HG03354 (cell line): ENCODE data around the gene SMIM20.
A peak's percentile ranks its signal among the peaks of the same experiment; 100 is the strongest.

Experiments used
- ATAC-seq: cut with Tn5 transposase; IDR thresholded peaks from one replicate; pipeline ENCODE4 v1.9.1; 2021; ENCODE audit warnings: mild to moderate bottlenecking; ENCODE audit not compliant: unreplicated experiment, poor library complexity, severe bottlenecking

The SMIM20 gene

GRCh38 chr4:25922812-25923369 is 8.9 kb downstream of the SMIM20 start:
- ATAC-seq, result no peak

- ATAC-seq, result no peak
These were observed 9.7 kb downstream of the SMIM20 start for GRCh38 chr4:25923745-25924144.

- peak; percentile 75 for ATAC-seq
These were observed 11.6 kb downstream of the SMIM20 start for GRCh38 chr4:25925486-25926201.

GRCh38 chr4:25926462-25926861 is 12.4 kb downstream of the SMIM20 start:
- ATAC-seq, result no peak

GRCh38 chr4:25927361-25928195 is 13.6 kb downstream of the SMIM20 start:
- no peak for ATAC-seq

GRCh38 chr4:25928379-25929297 is 14.6 kb downstream of the SMIM20 start:
- ATAC-seq, result no peak

- no peak for ATAC-seq
These were observed 15.3 kb downstream of the SMIM20 start for GRCh38 chr4:25929298-25929686.

- no peak for ATAC-seq
These were observed 16.8 kb downstream of the SMIM20 start for GRCh38 chr4:25930731-25931354.

GRCh38 chr4:25936696-25937095 is 22.7 kb downstream of the SMIM20 start:
- no peak for ATAC-seq

- no peak for ATAC-seq
These were observed 23.8 kb downstream of the SMIM20 start for GRCh38 chr4:25937801-25938200.

GRCh38 chr4:25938366-25938765 is 24.3 kb downstream of the SMIM20 start:
- ATAC-seq, result peak; percentile 35

GRCh38 chr4:25938787-25939186 is 24.8 kb downstream of the SMIM20 start:
- ATAC-seq, result peak; percentile 87

- ATAC-seq, result no peak
These were observed 25.3 kb downstream of the SMIM20 start for GRCh38 chr4:25939330-25939729.

- ATAC-seq, result no peak
These were observed 27.6 kb downstream of the SMIM20 start for GRCh38 chr4:25941457-25942221.

GRCh38 chr4:25943312-25943711 is 29.3 kb downstream of the SMIM20 start:
- no peak for ATAC-seq

- ATAC-seq, result no peak
These were observed 29.8 kb downstream of the SMIM20 start for GRCh38 chr4:25943805-25944204.

GRCh38 chr4:25948051-25948450 is 34.0 kb downstream of the SMIM20 start:
- ATAC-seq, result no peak

- ATAC-seq, result no peak
These were observed 35.2 kb downstream of the SMIM20 start for GRCh38 chr4:25949173-25949748.
